ENCODE data around the gene RPH3AL.

Gene RPH3AL

DNA sequence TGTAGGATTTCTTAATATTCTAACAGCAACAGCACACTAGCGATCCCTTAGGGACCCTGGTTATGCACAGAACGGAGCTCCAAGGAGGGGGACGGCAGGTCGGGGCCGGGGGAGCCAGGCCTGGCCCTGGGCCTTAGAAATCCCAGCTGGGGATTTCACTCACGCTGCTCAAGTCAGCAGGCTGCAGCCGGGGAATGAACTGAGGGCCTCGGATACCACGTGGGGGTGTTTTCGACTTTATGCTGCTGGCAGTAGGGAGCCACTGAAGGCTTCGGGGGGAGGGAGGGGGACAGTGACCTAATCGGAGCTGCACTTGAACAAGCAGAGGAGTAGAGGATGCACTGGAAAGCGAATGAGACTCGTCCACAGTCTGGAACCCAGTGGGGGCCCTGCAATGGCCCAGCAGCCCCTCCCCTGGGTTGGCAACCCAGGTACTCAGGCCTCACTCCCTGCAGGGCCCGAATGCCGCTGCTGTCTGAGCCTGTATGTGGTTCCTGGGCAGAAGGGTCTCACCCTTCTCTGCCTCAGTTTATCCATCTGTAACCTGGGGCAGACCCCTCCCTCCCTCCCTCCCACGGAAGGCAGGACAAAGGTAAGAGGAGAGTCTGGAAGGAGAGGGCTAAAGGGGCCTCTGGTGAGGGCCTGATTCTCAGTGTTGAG, 53.7 kb downstream of the RPH3AL start:
- no peak for DNase-seq

- no peak for DNase-seq
Observed at GRCh38 chr17:297758-298157, 54.8 kb downstream of the RPH3AL start.

DNA sequence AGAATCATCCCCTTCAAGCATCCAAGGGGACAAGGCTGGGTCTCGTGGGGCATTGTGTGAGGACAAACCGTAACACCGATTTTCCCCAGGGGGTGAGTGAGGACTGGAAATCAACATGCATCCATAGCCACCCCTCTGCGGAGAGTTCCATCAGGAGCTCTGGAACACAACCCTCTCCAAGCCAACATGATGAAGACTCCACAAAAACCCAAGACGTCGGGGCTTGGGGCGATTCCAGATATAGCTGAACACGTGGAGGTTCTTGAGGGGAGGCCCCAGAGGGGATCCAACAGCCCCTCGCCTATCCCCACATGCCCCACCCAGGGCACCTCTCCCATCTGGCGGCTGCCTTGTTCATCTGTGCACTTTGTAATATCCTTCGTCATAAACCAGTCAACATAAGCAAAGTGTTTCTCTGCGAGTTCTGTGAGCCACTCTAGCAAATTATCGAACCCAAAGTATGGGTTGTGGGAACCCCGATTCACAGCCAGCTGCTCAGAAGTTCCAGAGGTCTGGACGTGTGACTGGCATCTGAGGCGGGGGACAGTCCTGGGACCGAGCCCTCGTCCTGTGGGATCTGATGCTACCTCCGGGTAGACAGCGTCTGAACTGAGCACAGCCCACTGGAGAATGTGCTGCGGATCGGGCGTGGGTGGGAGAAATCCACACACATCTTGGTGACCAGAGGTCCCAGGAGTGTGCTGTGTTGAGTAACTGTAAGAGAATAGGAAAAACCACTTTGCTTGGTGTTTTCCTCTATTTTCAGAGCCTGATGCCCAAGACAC, 55.5 kb downstream of the RPH3AL start:
- DNase-seq: no peak

- DNase-seq: no peak
Observed at GRCh38 chr17:296379-296778, 56.2 kb downstream of the RPH3AL start.

DNA sequence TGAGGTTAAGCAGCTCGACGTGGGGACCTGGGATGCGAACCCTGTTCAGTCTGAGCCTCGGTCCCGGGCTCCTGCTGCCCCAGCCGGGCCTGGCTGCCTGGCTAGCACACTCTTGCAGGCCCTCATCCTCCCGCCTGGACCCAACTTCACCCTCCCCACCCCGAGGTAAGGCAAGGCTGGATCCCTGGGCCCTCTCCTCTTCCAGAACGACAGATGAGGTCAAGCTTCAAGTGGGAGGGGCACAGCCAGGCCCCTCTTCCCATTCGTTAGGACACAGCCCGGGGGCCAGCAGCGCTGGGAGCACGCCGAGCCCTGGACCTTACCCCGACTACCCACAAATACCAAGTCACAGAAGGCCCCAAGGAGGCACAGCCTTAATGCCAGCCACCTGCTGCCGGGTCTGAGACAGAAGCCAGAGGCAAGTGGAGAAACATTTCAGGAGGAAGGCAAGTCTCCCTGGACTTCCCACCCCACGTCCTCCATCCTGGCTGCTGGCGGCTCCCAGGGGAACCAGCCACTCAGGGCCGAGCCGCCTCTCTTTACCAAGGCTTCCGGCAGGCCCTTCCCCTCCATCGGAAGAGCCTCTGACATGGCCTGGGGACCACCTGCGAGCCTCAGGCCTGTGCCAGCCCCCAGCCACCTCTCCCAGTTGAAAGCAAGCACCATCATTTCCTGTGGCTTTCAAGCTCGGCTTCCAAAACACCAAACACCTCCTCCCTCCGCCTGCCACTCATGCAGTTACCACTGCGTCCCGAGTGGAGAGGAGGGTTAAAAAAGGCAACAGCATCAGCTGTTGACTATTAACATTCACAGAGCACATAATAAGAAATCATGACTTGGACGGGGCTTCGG, 59.9 kb downstream of the RPH3AL start:
- DNase-seq: no peak

GRCh38 chr17:292016-292415, 60.6 kb downstream of the RPH3AL start:
- no peak for DNase-seq

- no peak for DNase-seq
Observed at GRCh38 chr17:291587-291986, 61.0 kb downstream of the RPH3AL start.

GRCh38 chr17:290626-291025, 62.0 kb downstream of the RPH3AL start:
- no peak for DNase-seq

GRCh38 chr17:290121-290521, 62.5 kb downstream of the RPH3AL start:
- DNase-seq: no peak

DNA sequence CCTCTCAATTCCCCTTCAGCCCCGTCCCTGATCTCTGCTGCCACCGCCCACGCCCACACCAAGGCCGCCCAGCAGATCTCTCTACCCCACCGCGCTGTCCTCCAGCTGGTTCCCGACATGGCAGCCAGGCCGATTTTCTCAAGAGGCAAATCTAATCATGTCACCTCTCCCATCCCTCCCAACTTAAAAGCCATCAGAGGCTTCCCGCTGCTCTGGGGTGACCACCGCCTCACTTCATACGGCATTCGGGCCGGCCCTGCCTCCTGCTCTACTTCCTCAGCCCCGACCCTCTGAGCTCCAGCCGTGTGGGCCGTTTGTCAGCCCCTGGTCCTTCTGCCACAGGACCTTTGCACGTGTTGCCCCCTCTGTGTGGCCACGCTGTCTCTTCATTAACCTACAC, 63.2 kb downstream of the RPH3AL start:
- DNase-seq: no peak

DNA sequence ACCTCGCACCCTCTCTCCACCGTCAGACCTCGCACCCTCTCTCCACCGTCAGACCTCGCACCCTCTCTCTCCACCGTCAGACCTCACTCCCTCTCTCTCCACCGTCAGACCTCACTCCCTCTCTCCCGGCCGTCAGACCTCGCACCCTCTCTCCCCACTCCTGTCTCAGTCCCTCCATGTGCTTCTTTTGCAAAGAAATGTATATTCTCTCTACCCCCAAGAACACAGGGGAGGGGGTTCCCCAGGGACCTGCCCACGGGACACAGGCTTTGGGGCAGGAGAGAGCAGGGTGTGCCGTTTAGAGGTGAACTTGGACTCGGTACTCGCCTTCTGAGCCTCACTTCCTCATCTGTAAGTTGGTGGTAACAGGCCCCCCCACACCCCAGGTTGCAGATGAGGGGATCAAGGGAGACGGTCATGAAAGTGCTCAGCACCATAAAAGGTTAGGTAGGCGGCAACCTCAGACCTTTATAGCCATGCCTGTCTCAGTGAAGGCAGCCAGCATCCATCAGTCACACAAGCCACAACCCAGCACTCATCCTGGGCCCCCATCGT, 63.7 kb downstream of the RPH3AL start:
- DNase-seq: no peak

DNA sequence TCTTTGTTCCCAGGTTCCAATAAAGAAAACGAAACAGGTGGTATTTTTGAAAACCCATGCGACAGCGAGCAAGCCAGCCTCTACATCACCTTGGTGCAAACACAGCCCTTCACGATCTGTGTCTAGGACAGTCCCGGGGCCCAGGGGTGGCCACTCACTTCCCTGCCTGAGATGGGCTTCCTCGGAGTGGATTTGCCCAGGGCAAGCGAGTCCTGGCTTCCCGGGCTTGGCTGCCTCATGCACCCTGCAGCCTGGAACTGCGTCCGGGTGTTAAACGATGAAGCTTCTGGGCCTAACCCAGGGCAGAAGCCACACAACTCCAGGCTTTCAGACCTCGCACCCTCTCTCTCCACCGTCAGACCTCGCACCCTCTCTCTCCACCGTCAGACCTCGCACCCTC, 66.0 kb downstream of the RPH3AL start:
- no peak for DNase-seq

- DNase-seq: no peak
Observed at GRCh38 chr17:285751-286422, 66.7 kb downstream of the RPH3AL start.

DNA sequence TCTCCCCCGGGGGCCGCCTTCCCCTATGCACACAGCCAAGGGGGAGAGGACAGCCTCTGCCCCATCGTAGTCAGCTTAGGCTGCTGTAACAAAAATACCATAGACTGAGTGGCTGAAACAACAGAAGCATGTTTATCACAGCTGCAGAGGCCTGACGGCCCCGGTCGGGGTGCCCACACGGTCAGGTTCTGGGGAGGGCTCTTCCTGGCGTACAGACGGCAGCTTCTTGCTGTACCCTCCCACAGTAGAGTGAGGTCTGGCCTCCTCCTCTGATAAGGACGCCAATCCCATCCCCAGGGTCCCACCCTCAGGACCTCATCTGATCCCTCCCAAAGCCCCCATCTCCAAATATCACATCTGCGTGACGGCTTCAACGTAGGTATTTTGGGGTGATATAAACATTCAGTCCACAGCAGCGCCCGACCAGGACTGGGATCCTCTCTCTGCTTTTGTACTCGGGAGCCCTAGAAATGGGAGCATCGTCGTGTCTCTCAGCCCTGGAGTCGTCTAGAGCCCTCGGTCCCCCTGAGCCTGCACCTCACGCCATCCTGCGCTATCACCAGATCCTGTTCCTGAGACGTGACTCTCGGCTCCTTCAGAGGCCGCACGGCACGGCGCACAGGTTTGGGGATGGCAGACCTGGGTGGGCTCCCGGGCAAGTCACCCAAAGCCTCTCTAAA, 67.8 kb downstream of the RPH3AL start:
- no peak for DNase-seq

DNA sequence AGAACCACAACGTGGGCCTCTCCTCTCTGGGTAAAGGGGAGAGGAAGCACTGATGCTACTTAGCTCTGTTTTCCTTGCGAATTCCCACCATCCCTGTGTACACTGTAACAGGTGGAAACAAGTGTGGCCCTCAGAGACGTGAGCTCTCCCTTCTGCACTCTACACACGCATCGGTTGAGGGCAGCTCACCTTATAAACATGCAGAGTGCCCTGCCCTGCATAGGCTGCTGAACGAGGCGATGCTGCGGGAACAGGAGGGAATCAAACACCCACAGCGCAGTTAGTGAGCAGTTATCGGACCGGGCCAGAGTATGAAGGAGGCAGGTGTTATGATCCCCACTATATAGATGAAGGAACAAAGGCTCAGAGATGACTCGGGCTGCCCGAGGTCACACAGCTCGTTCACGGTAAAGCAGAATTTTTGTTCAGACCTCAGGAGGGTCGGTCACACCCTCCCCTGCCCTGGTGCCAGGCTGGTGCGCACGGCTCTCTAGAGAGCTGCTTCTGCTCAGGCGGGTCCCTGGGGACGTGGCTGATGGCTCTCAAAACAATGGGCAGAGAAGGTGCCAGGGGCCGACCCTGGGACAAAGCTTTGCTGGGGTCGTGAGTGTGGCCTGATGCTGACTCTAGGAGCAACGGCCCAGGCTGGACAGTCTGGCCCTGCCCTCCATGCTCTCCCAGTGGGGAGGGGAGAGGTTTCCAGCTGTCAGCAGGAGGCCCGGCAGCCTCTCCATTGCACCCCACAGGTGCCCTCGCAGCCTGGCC, 68.5 kb downstream of the RPH3AL start:
- no peak for DNase-seq

DNA sequence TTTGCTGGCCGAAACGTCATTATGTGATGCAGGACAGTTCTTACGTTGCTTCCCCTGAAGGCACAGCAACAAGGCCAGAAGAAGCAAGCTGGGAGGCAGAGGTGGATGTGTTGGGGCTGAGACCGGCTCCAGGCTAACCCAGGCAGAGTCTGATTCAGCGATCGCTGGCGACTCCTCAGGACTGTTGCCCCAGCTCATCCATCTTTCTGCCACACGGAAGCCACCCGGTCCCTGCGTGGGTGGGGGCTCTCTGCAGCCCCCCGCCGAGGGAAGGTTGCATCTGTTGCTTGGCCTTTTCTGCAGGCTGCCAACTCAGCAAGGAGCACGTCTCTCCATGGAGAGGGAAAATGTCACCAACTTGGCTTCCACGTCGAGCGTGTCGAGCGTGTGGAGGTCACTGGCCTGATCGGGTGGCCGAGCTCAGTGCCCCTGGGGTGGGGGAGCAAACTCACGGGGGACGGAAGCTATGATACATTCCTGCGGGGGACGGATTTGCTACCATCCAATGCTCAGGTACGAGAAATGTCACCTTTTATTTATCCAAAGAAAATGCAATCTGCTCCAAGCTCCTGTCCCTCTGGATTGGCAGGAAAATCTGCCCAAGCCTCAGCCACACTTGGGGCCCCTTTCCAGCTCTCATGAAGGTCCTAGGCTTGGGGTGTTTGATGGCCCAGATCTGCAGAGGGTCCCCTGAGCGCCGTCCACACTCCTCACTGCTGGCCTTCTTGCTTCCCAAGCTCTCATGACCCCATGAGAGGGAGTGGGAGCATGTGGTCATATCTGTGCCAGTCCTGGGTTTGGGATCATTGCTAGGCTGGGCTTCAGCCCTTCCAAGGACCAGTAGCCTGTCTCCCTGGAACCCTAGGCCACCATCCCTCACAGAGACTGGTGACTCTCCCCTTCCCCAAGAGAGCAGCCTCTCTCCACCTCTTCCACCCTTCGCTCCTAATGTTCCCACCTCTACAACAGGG, 69.4 kb downstream of the RPH3AL start:
- no peak for DNase-seq

- peak; percentile 33 for DNase-seq
Observed at GRCh38 chr17:282000-282911, 70.4 kb downstream of the RPH3AL start.

- no peak for DNase-seq
Observed at GRCh38 chr17:281365-281999, 71.1 kb downstream of the RPH3AL start.

- no peak for DNase-seq
Observed at GRCh38 chr17:280901-281300, 71.7 kb downstream of the RPH3AL start.

Data from GF-D8 (cell line).